HG02970 (cell line): Measurements from ENCODE around the gene ERBB4.

Source experiments
- ATAC-seq: cut with Tn5 transposase; IDR thresholded peaks from one replicate; pipeline ENCODE4 v1.9.1; 2021; ENCODE audit warnings: mild to moderate bottlenecking, moderate library complexity, moderate number of reproducible peaks; ENCODE audit not compliant: unreplicated experiment, low FRiP score

ERBB4 gene

DNA sequence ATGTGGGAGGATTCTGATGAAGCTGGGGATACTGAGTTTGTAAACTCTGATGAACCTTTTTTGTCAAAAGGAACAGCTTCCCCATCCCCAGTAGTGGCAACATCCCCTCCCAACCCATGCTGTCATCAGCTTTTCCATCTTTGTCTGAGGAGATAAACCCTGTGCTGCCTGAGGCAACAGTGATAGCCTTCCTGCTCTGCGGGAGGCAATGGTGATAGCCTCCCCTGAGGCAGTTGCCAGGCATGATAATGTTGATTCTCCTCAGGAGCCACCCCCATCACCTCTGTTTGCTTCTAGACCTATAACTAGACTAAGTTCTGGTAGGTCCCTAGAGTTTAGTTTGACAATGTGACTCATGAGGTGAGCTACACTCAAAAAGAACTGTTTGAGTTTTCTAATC is 97.5 kb downstream of the ERBB4 start:
- no peak for ATAC-seq

GRCh38 chr2:212428681-212429478 is 109.7 kb downstream of the ERBB4 start:
- ATAC-seq = no peak

DNA sequence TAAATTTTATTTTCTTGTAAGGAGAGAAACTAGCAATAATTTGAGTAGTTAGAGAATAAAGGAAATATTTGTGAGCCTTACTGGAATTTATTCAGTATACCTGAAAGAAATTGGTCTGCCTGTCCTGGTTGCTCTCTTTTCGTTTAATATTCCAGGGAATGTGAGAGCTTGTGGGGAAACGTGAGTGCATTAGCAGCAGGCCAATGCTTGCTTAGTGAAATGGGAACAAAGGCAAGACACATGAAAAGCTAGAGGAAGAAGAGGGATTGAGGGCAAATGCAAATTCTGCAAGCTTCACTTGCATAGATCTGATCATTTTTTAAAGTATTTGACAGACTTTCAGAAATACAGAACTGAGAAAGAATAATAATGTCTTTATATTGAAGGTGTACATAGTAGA is 111.0 kb downstream of the ERBB4 start:
- ATAC-seq = no peak

DNA sequence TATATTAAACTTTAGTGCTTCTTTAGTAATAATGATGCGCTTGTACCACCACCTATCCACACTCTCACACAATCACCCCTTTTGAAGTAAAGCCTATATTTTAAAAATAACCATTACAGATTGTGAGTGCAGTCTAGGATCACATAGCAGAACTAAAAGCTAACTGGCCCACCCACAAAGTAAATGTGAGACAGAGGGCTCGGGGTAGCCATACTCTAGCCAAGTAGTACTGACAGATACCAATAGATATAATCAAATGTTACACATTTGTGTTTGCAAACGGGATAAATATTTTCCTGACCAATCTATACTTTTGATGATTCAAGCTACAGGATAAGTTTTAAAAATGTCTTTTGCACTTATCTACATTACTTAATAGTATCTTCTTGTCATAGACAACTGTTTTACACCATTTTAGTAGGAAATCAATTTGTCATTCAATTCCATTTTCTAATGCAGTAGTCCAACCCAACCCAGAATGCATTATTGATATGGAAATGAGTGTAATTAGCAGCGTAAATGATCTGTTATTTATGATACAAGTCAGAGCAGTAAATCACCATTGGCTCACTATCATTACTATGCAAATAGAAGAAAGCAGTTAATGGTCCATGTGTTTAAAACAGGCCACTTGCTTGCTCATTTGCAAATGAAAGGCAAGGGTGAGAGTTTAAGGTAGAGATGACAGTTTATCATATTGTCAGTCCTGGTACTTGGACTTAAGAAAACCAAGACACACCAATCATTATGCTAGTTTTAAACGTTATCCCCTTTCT is 111.8 kb downstream of the ERBB4 start:
- ATAC-seq = no peak

GRCh38 chr2:212424082-212424481 is 114.5 kb downstream of the ERBB4 start:
- ATAC-seq = no peak

DNA sequence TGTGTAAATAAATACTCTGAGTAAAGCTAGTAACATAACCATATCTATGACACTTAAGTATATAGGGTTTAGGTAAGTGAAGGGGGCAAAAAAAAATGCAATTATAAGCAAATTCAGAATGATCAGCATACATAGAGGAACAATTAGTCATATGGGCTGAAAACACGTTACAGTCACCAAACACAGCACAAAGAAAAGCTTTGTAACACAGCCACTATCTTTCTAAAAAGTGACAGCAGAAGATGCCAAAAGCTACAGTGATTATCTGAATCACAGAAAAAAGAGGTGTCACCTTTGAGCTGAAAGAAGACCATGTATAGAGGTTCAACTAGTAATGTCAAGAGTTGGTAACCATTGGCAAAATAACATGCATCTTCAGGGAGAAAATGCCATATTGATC is 115.5 kb downstream of the ERBB4 start:
- no peak for ATAC-seq

- ATAC-seq = no peak
These were observed 116.9 kb downstream of the ERBB4 start for GRCh38 chr2:212421556-212422334.

DNA sequence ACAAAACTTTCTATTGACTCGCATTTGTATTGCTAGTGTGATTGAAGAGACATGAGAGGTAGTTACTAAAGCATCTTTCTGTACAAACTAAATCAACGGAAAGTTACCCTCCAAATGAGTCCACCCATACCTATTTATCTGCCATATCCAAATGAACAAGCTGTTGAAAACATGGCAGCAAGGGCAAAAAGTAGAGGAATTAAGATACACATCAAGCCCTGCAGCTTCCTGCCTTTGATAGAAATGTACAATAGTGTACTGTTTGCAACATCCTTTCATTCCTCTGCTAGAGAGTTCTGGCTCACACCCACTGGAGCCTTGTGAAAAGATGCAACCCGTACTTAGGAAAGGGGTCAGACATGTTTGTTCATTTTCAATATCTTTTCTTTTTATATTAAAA is 122.5 kb downstream of the ERBB4 start:
- ATAC-seq = no peak

DNA sequence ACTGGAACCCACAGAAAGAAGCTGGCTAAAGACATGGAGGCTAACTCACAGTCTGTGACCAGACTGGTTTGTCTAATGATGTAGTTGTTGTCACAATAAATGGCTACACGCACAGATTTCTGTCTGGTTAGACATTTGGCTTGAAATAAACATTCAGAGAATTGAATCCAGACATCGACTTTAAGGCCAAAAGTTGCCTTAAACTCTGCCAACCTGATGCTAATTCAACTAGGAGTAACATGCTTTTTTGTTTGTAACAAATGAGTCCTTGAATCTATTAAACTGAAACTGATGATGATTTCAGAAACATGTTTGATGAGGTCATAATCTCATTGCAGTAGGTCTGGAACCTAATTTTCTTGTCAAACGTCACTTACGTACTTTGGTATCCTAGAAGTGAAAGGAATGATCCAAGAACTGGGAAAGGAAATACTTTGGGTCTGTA is 123.8 kb downstream of the ERBB4 start:
- no peak for ATAC-seq

GRCh38 chr2:212409560-212409959 is 129.0 kb downstream of the ERBB4 start:
- ATAC-seq = no peak

- ATAC-seq = no peak
These were observed 130.1 kb downstream of the ERBB4 start for GRCh38 chr2:212408524-212408923.

DNA sequence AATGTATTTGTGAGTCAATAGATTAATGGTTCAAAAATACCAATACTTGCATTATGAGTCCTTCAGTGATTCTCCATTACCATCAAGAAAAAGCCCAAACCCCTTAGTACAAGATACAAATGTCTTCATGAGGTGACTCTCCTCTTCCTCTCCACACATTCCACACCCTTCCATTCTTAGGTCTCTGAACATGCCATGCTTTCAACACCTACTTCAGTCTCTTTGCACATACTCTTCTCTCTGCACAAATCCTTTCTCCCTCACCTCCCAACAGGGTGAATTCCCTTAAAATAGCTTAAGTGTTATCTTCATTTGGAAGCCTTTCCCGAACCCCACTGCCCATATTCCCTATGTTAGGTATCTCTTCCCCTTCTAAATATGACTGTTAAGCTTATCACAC is 131.9 kb downstream of the ERBB4 start:
- no peak for ATAC-seq

DNA sequence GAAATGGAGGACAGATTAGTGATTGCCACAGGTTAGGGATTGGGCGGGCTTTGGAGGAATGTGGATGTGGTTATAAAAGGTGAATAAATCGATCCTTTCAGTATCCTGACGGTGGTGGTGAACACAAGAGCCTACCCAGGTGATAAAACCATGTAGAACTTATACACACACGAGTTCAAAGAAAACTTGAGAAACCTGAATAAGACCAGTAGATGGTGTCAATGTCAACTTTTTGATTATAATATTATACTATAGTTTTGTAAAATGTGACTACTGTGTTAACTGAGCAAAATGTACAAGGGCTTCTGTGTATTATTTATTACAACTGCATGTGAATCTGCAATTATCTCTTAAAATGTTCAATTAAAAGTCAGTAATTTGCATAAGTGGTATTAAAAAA is 136.3 kb downstream of the ERBB4 start:
- ATAC-seq = no peak

DNA sequence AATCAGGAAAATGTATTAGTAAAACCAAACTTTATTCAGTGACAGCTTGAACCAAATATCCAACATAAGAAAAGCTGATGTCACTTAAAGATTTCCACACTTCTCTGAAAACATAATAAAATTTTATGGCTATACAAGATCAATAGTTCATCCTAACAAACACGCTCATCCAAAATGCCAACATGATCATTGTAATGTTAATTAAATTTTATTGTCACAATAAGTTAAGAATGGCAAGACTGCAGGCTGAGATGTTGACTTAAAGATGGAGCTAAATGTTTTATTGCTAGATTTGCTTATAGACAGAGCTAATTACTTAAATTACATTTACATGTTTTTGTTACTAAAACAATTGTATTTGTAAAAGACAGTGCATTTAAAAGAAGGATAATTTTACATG is 140.3 kb downstream of the ERBB4 start:
- no peak for ATAC-seq

GRCh38 chr2:212392544-212392943 is 146.1 kb downstream of the ERBB4 start:
- no peak for ATAC-seq

GRCh38 chr2:212392043-212392442 is 146.6 kb downstream of the ERBB4 start:
- no peak for ATAC-seq

GRCh38 chr2:212387146-212387545 is 151.5 kb downstream of the ERBB4 start:
- no peak for ATAC-seq

DNA sequence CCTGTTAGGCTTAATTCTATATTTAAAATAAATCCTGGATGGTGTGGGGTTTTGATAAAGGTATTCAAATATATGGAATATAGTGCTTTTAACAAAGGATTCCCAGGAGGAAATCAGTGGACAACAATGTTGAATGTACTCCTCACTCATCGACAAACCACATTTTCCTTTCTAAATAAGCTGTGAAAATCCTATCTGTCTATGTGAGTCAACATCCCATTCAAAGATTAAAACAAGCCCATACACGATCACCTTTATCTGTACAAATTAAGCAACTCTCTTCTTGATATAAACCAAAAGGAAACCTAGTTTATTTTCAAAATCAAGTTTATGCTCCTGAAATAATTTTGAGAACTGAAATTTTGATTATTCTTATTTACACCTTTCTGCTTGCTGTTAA is 153.4 kb downstream of the ERBB4 start:
- ATAC-seq = no peak

GRCh38 chr2:212384027-212384426 is 154.6 kb downstream of the ERBB4 start:
- ATAC-seq = no peak

DNA sequence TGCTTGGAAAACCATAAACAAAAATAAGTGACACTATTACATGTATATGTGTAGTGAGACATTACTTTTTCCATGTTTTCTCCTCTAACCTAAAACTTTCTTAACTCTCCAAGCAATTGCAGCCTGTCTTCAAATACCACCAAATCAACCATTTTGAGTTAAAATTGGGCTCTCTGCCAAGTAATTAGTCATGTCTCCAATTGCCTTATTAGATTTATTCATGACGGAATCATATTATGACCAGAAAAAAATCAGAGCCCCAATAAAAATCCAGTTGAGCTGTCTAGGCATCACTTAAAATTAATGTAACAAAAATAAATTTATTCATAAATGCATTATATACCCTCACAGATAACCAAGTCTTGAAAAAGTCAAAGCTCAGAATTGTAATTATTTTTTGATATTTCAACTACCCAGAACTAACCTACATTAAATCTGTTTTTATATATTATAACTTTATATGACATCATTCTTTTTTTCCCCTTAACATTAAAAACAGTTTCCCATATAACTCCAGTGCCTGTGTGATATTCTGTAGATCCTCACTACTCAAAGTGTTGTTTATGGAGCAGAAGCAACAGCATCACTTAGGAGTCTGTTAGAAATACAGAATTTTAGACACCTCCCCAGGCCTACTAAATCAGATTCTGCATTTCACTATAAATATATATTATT is 157.0 kb downstream of the ERBB4 start:
- no peak for ATAC-seq

- ATAC-seq = no peak
These were observed 159.5 kb downstream of the ERBB4 start for GRCh38 chr2:212379103-212379502.
